Measurements from ENCODE around the gene PRDM12. TPM values are rescaled to one million over a fixed set of nuclear protein-coding genes. Genes with fewer than 3 reads are reported as not detected.

The PRDM12 gene
- total and polyA plus RNA-seq, 2 donors (not counting 1 experiment from before 2014, with no cell fraction given), result not detected

DNA sequence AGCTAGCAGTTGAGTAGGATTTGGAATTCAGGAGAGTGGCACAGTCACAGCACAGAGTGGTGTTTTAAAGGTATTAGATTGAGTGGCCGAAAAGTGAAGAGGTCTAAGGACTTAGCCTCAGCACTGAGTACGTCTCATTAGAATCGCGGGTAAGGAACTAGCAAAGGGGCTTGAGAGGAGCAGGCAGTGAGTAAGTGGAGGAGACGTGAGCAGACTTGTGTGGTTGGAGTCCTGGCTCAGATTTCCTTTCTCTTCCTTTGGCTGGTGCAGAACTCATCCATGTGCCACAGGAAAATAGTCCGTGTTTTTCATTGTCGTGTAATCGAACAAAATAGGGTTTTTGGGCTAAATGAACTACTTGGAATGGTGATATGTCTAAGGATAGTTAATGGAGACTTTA is 32.6 kb downstream of the PRDM12 start:
- no peak overlapping the region for H3K4me3 ChIP-seq (ENCODE audit: control extremely low read depth in 1 of 5, extremely low read depth in 1 of 5, insufficient read depth in 1 of 5, low read depth in 2 of 5, low read length in 4 of 5)
- no peaks in the 10 kb centered on the region for H3K27me3 Mint-ChIP-seq
- peaks cover 39% of the 10 kb centered on the region for H3K79me2 ChIP-seq (ENCODE audit: control insufficient read depth, insufficient read depth, low read length)
- no peaks in the 10 kb centered on the region for H3K9me3 Mint-ChIP-seq (ENCODE audit: insufficient read depth)
- H3K27ac Mint-ChIP-seq, result peak overlapping the region; percentile 3
- H3K4me1 ChIP-seq (ENCODE audit: control insufficient read depth in 2 of 2, insufficient read depth in 2 of 2, low read length in 2 of 2), result peaks cover 18 to 19% of the 10 kb centered on the region in 2 donors
- no peak overlapping the region for H3K9ac ChIP-seq (ENCODE audit: low read length)
- H3K4me3 Mint-ChIP-seq, result no peak overlapping the region
- TF ChIP-seq, protein P1, sequence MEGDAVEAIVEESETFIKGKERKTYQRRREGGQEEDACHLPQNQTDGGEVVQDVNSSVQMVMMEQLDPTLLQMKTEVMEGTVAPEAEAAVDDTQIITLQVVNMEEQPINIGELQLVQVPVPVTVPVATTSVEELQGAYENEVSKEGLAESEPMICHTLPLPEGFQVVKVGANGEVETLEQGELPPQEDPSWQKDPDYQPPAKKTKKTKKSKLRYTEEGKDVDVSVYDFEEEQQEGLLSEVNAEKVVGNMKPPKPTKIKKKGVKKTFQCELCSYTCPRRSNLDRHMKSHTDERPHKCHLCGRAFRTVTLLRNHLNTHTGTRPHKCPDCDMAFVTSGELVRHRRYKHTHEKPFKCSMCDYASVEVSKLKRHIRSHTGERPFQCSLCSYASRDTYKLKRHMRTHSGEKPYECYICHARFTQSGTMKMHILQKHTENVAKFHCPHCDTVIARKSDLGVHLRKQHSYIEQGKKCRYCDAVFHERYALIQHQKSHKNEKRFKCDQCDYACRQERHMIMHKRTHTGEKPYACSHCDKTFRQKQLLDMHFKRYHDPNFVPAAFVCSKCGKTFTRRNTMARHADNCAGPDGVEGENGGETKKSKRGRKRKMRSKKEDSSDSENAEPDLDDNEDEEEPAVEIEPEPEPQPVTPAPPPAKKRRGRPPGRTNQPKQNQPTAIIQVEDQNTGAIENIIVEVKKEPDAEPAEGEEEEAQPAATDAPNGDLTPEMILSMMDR (IDR thresholded peaks at IDR 0.05), result no peak
- no peak for TF ChIP-seq EZH2 (IDR thresholded peaks at IDR 0.05; ENCODE audit: borderline replicate concordance, insufficient read depth, low read depth, low read length, poor library complexity, severe bottlenecking)
- POLR2A ChIA-PET, result interaction anchor here (0.6 kb wide), 1 partner anchor 12 kb away, joined by 5 read pairs; no protein-coding TSS in a partner anchor
- ATAC-seq (ENCODE audit: low read depth), result no peak
- CTCF ChIA-PET, result interaction anchor here (0.7 to 2.1 kb wide), 2 partner anchors 9 to 11 kb away, joined by 3 to 17 read pairs; no protein-coding TSS in a partner anchor
- peaks cover 16% of the 10 kb centered on the region for H4K20me1 ChIP-seq (ENCODE audit: control insufficient read depth, insufficient read depth, low read length, poor library complexity, severe bottlenecking)
- no peaks in the 10 kb centered on the region for H3K27me3 ChIP-seq (replicated peaks in 1 of 4; ENCODE audit: control extremely low read depth in 1 of 4, control insufficient read depth in 3 of 4, insufficient read depth in 4 of 4, low read length in 3 of 4)
- WGBS (ENCODE audit: insufficient coverage), result 98% methylated on average over 5 of the region's 8 CpGs
- peaks cover 0 to 6% (median 0%) of the 10 kb centered on the region in 3 donors for H3K9me3 ChIP-seq (ENCODE audit: control extremely low read depth in 1 of 3, control insufficient read depth in 2 of 3, insufficient read depth in 1 of 3, low read length in 2 of 3)
- peaks cover 40% of the 10 kb centered on the region for H3K4me1 Mint-ChIP-seq
- intact Hi-C loops (cut with micrococcal nuclease), result no loop called here
- H2AFZ ChIP-seq (ENCODE audit: insufficient read depth, low read depth, low read length, poor library complexity, severe bottlenecking), result no peak overlapping the region
- H3K27ac ChIP-seq (ENCODE audit: low read length in 2 of 2), result no peak overlapping the region
- peaks cover 0 to 53% of the 10 kb centered on the region in 2 experiments for H3K36me3 ChIP-seq (replicated peaks in 1 of 2; ENCODE audit: control extremely low read depth in 1 of 2, control insufficient read depth in 1 of 2, extremely low read depth in 1 of 2, insufficient read depth in 2 of 2, low read length in 1 of 2)
- no peak for DNase-seq
- no peak overlapping the region for H3K4me2 ChIP-seq (replicated peaks; ENCODE audit: low read depth, low read length, poor library complexity, severe bottlenecking)

DNA sequence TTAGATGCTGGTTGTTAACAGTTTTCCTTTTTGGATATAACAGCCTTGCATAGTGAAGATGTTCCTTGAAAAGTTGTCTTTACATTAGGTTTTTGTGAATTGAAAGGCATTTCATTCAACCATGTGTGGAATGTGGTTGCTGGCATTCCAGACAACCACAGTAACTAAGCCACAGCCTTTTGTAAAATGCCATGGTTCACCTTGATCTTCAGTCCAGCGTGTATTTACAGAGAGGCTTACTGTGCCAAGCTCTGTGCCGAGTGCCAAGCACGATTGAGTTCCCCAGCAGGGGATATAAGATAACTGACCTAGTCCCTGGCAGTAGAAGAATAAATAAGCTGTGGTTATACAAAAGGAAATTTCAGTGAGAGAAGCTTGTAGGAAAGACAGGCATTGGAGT is 34.1 kb downstream of the PRDM12 start:
- H3K4me1 ChIP-seq (ENCODE audit: control insufficient read depth in 2 of 2, insufficient read depth in 2 of 2, low read length in 2 of 2), result peaks cover 13% of the 10 kb centered on the region in 2 donors
- no peak overlapping the region for H3K4me3 ChIP-seq (ENCODE audit: control extremely low read depth in 1 of 5, extremely low read depth in 1 of 5, insufficient read depth in 1 of 5, low read depth in 2 of 5, low read length in 4 of 5)
- DNase-seq (no peak), ATAC-seq (ENCODE audit: low read depth) (no peak)
- H3K27ac ChIP-seq (ENCODE audit: low read length in 2 of 2), result no peak overlapping the region
- H3K9me3 ChIP-seq (ENCODE audit: control extremely low read depth in 1 of 3, control insufficient read depth in 2 of 3, insufficient read depth in 1 of 3, low read length in 2 of 3), result no peaks in the 10 kb centered on the region
- ChIA-PET POLR2A (no interaction called here), CTCF (interaction anchor here (0.7 to 1.7 kb wide), 5 partner anchors 11 to 348 kb away, joined by 3 to 6 read pairs (median 4); no protein-coding TSS in a partner anchor)
- no peaks in the 10 kb centered on the region for H3K9me3 Mint-ChIP-seq (ENCODE audit: insufficient read depth)
- H4K20me1 ChIP-seq (ENCODE audit: control insufficient read depth, insufficient read depth, low read length, poor library complexity, severe bottlenecking), result peaks cover 16% of the 10 kb centered on the region
- no peaks in the 10 kb centered on the region for H3K27me3 ChIP-seq (replicated peaks in 1 of 4; ENCODE audit: control extremely low read depth in 1 of 4, control insufficient read depth in 3 of 4, insufficient read depth in 4 of 4, low read length in 3 of 4)
- peak overlapping the region; percentile 17 for H3K27ac Mint-ChIP-seq
- TF ChIP-seq EZH2 (IDR thresholded peaks at IDR 0.05; ENCODE audit: borderline replicate concordance, insufficient read depth, low read depth, low read length, poor library complexity, severe bottlenecking), result no peak
- TF ChIP-seq, protein P1 (IDR thresholded peaks at IDR 0.05), result no peak
- H3K36me3 ChIP-seq (replicated peaks in 1 of 2; ENCODE audit: control extremely low read depth in 1 of 2, control insufficient read depth in 1 of 2, extremely low read depth in 1 of 2, insufficient read depth in 2 of 2, low read length in 1 of 2), result peaks cover 0 to 65% of the 10 kb centered on the region in 2 experiments
- no peak overlapping the region for H2AFZ ChIP-seq (ENCODE audit: insufficient read depth, low read depth, low read length, poor library complexity, severe bottlenecking)
- no peak overlapping the region for H3K4me3 Mint-ChIP-seq
- no peak overlapping the region for H3K4me2 ChIP-seq (replicated peaks; ENCODE audit: low read depth, low read length, poor library complexity, severe bottlenecking)
- H3K79me2 ChIP-seq (ENCODE audit: control insufficient read depth, insufficient read depth, low read length), result peaks cover 35% of the 10 kb centered on the region
- 96% methylated on average over 3 of the region's 3 CpGs for WGBS (ENCODE audit: insufficient coverage)
- intact Hi-C loops (cut with micrococcal nuclease), result no loop called here
- H3K9ac ChIP-seq (ENCODE audit: low read length), result no peak overlapping the region
- H3K27me3 Mint-ChIP-seq, result no peaks in the 10 kb centered on the region
- H3K4me1 Mint-ChIP-seq, result peaks cover 30% of the 10 kb centered on the region
